CD4-positive, alpha-beta T cell treated with Interleukin-17A for 4 hours (primary cell): ENCODE results near the gene PLXNA4.

ENCODE experiments used
- DNase-seq: peaks from one replicate; pipeline ENCODE4 v3.0.0-alpha.2; 2020; ENCODE audit warnings: mixed read lengths

PLXNA4 gene

DNA sequence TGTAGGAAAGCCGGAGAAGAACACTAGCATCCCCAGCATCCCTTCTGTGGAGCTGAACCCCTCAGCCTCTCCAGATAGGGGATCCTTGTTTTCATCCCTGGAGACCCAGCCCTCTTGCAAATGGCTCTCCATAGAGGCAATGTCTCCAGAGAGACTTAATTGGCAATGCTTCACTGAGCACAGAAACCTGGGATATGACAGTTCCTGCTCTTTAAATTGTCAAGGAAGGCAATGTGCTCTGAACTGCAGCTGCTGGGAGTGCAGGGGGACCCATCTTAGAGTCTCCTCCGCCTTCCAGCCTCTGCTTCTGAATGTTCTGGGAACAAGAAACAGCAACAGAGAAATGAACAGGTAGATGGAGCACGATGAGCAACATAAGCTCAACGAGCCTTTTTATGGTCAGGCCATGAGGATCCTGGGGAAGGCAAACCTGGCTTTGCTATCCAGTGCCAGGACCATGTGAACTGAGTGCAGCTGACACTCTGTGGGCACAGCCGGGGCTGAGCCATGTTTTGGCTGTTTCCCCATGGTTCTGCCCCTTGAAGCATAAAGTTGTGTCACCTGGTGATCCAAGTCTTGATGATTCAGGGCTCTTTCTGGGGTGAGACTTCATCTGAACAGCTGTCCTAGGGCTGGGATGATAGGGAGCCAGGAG lies 481.0 kb downstream of the PLXNA4 start:
- no peak for DNase-seq

DNA sequence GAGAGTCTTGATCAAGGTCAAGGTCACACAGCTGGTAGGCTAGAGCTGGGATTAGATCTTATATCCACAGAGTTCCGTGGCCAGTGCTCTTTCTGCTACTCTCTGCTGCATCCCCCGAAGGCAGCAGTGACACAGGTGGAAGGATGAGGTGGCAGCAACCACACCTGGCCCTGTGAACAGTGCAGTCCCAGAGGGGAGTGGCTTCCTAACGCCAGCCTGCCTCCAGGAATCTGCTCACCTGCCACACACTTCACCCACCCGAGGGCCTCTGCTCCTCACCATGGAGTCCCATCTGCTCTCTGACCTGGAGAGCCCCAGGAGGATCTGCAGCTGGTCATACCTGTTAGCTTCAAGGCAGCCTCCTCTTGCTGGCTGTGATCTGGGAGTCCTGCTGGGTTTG lies 484.2 kb downstream of the PLXNA4 start:
- no peak for DNase-seq

DNA sequence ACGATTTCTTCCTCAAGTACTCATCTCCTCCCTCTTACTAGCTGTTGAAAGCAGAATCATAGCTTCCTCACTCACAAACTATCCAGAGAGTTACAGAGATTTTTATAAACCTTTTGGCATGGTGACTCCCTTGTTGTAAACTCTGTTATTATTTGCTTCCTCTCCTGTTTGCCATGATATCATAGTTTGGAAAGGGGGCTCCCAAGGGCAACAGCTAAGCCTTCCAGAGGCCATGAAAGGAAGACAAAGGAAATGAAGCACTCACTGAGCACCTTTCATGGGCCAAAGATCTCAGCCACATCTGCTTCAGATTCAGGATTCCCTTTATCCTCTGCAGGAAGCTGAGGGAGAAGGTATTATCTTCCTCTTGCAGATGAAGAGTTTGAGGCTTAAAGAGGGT lies 484.6 kb downstream of the PLXNA4 start:
- DNase-seq: no peak

DNA sequence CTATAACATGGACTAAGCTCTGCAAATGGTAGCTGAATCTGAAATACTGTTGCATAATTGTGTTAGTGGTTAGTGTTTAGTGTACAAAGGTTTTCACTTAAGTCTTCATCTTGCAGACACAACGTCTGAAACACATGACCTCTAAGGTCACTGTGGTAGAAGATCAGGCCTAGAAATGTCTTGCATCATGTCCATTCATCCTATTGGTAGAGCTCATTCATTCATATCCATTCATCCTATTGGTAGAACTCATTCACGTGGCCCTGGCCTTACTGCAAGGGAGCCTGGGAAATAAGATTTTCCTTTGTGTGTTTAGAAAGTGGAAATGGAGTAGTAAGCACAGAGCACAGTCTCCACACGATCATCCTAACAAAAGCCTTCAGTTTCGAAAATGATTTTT lies 485.8 kb downstream of the PLXNA4 start:
- no peak for DNase-seq

DNA sequence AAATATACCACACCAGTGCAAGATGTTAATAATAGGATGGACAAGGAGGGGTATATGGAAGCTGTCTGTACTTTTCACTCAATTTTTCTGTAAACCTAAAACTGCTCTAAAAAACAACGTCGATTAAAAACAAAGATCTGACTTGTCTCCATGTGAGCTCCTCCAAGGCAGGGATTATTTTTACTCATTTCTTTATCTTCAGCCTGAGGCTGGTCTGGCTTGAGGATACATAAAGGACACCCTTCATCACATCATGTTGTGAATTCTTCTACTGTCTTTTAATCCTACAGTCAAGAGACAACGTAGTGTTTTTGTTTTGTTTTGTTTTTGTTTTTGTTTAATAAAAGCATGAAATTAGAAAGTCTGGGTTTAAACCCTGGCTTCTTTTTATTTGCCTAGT lies 486.9 kb downstream of the PLXNA4 start:
- no peak for DNase-seq

DNA sequence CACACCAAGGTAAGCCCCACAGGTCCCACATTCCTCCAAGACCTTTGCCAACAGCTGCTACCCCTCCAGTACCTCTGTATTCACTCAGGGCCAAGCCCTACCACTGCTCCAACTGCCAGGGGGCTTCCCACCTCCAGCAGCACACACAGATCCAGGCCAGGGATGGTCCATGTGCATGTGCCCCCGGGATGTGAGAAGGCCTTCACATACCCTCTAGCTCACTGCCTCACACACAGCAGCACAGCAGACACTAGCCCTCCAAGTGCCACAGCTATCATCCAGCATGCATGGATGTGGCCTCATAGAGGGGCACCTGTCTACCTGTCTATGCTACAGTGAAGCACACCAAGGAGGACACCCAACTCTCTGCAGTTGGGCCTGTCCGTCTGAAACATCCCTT lies 488.8 kb downstream of the PLXNA4 start:
- no peak for DNase-seq

DNA sequence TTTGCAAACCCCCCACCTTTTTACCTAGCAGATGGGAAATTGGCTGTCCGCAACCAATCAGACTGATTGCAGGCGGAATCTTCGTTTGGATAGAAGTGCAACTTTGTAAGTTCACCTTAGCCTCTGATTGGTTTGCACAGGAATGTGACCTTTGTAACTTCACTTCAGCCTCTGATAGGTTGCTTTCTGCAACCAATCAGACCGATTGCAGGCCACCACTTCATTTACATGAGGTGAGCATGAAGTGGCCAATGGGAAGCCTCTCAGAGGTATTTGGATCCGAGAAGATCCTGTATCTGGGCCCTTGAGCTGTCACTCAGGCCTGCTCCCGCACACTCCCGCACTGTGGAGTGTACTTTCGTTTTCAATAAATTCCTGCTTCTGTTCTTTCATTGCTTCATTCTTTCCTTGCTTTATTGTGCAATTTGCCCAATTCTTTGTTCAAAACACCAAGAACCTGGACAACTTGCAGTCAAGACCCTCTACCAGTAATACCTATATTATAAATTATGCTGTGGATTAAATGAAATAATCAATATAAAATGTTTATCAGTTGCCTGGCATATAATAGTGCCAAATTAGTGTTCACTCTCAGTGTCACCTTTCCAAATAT lies 491.4 kb downstream of the PLXNA4 start:
- no peak for DNase-seq

DNA sequence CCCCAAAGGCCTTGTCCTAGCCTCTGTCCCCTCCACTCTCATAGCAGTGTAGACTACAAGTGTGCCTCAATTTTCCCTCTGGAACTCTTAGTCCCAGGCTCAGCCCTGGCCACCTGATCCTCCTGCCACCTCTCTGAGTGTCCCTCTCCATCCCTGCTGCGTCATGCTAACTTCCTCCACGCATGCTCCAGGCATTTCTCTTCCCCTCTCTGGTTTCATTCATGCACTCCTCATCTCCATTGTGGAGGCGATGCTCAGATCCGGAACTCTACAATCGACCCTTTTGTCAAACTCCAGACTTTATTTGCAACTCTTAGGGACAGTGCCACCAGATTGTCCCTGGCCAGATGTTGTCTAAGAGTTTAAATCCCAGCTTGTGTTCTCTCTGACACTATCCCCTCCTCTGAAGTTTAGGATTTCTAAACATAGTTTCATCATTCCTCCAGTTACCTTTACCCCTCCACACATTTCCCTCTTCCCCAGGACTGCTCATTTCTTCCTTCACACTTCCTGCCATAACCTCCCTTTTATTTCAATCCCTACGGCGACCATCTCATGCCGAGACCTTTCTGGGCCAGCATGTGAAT lies 492.6 kb downstream of the PLXNA4 start:
- DNase-seq: no peak

DNA sequence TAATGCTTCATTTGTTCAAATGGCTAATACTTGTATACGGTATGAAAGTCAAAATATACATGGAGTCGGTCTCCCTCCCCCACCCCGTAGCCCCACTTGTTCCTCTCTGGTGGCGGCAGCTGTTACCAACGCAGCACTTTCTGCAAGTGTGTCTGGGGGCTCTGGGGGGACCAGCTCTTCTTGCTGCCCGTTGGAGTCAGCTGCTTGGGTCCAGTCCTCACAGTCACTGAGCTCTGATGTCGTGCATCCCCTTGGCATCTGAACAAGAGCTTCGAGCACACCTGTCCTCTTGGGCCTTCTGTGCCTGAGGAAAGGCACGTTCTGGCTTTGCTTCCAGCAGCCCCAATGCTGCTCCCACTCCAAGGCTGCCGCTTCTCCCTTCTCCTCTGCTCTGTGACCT lies 493.1 kb downstream of the PLXNA4 start:
- no peak for DNase-seq

DNA sequence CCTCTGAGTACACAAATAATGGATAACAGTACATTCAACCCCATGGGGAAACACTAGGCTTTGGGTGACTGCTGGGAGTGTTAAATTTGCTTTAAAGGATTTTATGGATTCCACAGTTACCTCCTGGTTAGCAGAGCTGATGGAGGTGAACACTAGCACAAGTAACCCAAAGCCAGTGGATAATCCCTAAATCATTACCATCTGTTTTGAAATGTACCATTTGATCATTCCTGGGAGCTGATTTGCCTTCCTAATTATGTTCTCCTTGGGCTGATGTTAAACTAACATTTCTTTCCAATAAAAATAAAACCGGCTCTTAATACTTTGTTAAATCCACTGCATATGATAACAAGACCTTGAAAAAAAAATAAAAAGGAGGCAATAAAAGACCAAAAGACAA lies 493.9 kb downstream of the PLXNA4 start:
- DNase-seq: no peak

DNA sequence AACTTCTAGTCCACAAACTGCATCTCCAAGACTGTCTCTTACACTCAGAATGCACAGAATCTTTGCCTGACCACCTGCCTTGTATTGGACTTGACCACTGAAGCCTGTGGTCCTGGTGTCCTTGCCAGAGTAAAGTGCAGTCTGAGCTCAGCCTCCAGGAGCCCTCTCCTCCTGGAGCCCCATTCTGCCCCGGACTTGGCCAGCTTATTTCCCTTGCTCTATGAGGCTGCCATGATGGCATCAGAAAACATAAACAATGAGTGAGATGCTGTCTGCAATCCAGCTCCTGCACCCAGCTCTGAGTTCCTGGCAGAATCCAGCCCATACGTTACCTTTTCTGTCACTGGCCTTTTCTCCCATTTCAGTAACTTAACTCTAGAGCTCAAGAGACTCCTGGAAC lies 494.6 kb downstream of the PLXNA4 start:
- no peak for DNase-seq

DNA sequence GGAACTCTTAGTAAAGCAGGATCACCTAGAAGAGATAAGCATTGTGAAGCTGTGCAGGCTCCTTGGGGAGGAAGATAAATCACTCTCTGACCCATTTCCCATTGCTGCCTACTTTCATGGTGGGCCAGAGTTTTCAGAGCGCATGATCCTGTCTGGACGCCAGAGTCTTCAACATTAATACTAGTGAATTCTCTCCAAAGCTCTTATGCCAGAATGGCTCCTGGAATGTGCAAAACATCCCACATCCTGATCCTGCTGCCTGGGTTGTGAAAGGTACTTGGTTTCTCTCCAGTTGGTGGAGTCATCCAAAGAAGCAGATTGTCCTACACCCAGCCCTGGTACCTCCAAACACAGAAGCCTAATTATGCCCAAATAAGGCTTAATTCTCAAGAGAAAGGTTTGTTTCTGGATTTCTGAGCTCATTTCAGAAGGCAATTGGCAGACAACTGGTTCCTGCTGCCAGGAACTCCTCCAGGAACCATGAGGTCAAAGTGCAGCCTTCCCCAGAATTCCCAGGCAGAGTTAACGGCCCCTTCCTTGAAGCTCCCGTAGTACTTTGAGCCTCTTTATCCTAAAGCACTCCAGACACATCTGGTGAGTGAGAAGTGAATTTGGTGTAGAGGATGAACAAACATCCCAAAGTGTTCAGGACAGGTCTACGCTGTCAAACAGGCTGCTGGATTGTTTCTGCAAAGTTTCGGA lies 495.2 kb downstream of the PLXNA4 start:
- no peak for DNase-seq

DNA sequence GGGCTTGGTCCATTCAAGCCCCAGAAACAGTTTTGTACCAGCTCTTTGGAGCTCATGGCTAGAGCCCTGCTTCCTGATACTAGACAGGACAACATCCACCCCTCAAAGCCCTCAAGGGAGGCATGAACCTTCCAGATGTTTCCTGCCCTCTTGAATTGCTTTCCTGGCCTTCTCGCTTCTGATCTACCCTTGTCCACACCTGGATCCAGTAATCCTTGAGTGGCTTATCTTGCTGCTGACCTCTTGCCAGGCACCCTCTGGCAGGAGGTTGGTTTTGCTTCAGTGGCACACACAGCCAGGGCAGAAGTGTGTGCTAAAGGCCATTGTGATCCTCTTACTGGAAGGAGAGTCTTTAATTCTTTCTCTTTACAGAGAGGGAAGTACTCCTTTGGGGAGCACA lies 495.8 kb downstream of the PLXNA4 start:
- DNase-seq: no peak

DNA sequence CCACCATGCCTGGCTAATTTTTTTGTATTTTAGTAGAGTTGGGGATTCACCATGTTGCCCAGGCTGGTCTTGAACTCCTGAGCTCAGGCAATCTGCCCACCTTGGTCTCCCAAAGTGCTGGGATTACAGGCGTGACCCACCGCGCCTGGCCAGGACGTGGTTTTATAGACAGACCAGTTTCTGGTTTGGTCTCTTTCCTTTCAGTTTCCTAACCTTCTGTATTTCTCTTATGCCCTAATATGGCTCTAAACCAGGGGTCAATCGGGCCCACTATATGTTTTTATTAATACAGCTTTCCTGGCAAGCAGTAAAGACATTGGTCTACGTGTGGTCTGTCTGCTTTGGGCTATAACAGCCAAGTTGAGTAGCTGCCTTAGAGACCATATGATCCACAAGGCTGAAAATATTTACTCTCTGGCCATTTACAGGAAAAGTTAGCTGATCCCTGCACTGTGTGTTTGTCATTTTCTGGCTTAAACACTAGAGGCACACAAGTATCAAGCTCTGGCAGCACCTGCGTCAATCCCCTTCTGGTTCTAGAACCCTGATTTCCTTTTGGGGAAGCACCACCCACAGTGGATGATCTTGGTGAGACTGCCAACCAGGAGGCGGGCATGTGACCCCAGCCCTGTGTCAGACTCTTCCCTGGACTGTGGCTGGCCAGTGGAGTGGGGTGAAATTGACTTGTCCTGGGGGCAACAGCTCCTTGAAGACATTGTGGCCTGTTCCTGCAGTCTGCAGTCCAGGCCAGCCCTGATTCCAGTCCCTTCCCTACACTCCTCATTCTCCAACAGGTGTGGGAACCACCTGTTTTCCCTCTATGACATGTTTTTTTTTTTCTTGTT lies 497.2 kb downstream of the PLXNA4 start:
- DNase-seq: no peak

DNA sequence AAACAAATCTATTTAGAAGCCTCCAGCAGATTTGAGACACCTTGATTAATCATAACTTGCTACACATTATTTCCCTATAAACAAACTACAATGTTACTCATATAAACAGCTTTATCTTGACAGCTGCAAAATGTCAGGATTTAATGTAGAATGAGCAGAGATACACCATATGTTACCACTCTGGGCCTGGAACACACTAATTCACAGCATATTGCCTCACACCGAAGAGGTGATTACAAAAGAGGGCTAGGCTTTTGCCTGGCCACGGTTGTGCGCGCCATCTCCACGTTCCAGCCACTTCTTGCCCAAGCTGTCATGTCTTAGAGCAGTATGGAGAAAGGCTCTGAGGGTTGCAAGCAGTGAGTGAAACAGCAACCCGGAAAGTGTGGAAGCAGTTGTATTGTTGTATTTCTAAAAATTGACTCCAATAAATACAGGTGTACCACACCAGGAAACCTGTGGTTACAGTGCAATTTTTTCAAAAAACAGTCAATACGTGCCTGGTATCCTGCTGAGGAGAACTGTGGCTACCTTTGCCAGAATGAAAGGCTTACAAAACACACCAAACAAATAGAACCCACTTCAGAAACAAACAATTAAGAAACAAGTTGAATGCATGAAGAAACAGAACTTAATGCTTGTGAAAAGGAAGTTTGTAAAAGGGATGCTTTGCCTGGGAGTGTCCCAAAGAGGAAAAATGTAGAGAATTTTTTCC lies 498.1 kb downstream of the PLXNA4 start:
- no peak for DNase-seq

DNA sequence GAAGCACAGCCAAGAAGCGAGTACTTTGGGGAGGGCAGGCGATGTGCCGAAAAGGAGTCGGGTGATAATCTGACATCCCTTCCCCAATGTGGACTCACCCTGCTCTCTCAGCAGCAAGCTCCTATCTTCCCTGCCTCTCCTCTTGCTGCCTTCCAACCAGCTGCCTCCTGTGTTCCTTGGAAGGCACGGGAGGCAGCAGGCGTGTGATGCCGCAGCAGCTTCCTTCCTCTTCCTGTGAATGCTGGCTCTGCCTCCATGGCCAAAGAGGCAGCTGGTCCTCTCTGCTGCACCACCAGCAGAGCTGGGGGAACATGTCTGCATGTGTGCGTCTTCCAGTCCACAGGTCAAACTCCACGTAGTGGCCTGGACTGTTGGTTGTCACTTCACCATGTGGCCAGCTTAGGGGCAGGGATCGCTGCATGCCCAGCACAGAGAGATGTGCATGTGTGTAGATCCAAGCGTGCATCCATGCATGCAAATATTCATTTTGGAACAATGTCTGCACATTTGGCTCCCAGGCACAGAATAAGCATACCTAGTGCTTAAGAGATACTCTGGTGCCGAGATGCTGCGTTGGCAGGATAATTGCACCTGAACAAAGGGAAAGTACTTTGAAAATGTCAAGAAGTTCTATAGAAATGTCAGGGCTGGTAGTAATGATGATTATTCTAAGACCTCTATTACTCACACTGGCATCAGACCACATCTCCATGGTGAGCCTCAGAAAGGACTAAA lies 499.8 kb downstream of the PLXNA4 start:
- no peak for DNase-seq

DNA sequence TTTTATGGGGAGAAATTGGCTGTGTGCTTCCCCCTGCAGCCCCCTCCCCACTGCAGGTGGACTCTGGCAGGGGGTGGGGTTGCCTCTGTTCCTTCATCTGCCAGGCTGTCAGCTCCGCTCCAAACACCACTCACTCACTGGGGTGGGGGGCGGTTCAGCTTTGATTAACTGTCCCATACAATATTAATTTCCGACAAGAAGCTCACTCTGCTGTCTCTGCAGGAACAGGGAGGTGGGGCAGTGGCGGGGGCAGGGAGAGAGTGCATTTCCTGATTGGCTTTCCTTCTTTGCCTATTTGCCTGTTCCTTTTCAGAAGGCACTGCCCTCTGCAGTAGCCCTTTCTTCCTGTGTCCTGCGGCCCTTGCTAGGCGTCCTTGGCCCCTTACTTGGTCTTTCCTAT lies 500.8 kb downstream of the PLXNA4 start:
- no peak for DNase-seq

DNA sequence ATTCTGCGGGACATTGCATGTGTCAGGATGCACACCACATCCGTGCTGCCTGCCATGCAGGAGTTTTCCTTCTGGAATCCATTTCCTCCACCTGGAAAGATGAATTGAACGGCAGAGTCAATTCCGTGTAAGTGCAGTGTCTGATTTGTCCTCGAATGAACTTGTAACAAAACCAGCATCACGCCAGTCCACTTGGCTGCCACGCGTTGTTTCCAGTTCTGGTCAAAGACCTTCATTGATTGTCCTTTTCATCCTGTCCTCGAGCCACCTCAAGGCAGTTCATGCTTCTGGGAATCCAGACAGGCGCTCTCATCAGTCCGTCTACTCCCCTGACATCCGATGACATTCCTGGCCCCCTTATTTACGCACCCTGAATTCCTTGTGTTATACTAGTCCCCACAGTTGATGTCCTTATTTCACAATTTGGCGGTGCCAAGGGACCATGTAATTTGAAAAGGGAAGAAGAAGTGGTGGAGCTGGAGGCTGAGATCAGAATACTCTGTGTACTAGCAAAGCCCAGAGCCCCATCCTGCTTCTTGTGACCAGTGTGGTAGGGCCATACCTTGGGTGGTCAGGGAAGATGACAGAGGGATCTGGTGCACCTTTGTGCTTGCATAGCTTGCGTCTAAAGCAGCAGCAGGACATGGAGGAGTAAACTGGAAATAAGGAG lies 502.2 kb downstream of the PLXNA4 start:
- no peak for DNase-seq
